Measurements from ENCODE around the gene SLC15A1. TPM values are rescaled to one million over a fixed set of nuclear protein-coding genes. Genes with fewer than 3 reads are reported as not detected.

Gene SLC15A1
- polyA plus RNA-seq, 1 donor from 2014 or later: not detected

GRCh38 chr13:98697791-98698190 is 54.7 kb downstream of the SLC15A1 start:
- Histone ChIP-seq H3K4me2 (ENCODE audit: low read length) (no peak overlapping the region), H3K4me3 (ENCODE audit: low read length) (no peak overlapping the region)
- TF ChIP-seq REST (IDR thresholded peaks at IDR 0.05; ENCODE audit: borderline replicate concordance): peak; percentile 66
- TF ChIP-seq CTCF (IDR thresholded peaks at IDR 0.05; ENCODE audit: poor library complexity, severe bottlenecking): no peak
- no peak for TF ChIP-seq POLR2AphosphoS5 (IDR thresholded peaks at IDR 0.05)

GRCh38 chr13:98693756-98694155 is 58.7 kb downstream of the SLC15A1 start:
- Histone ChIP-seq H3F3A (ENCODE audit: insufficient read depth, low read length, poor library complexity, severe bottlenecking) (no peaks in the 10 kb centered on the region), H3K9ac (ENCODE audit: low read length) (no peak overlapping the region), H3K9me2 (ENCODE audit: insufficient read depth, low read length) (no peaks in the 10 kb centered on the region), H3K36me3 (ENCODE audit: insufficient read depth, low read length) (no peaks in the 10 kb centered on the region), H2AFZ (ENCODE audit: low read depth, low read length) (no peak overlapping the region), H3K9me3 (ENCODE audit: low read length) (no peaks in the 10 kb centered on the region), H3K4me2 (ENCODE audit: low read length) (no peak overlapping the region), H3K27me3 (ENCODE audit: insufficient read depth, low read depth, low read length) (no peaks in the 10 kb centered on the region), H3K79me2 (replicated peaks; ENCODE audit: insufficient read depth, low read length) (no peaks in the 10 kb centered on the region), H4K20me1 (ENCODE audit: insufficient read depth) (no peaks in the 10 kb centered on the region), H3K27ac (ENCODE audit: low read length) (no peak overlapping the region), H3K4me3 (ENCODE audit: low read length) (no peak overlapping the region)
- TF ChIP-seq EP300 (conservative IDR thresholded peaks at IDR 0.05; ENCODE audit: poor library complexity, severe bottlenecking): no peak

More at GRCh38 chr13:98697791-98698190, 54.7 kb downstream of the SLC15A1 start:
- Histone ChIP-seq H3K9ac (ENCODE audit: low read length) (no peak overlapping the region), H3K9me3 (ENCODE audit: low read length) (no peaks in the 10 kb centered on the region), H3F3A (ENCODE audit: insufficient read depth, low read length, poor library complexity, severe bottlenecking) (no peaks in the 10 kb centered on the region), H4K20me1 (ENCODE audit: insufficient read depth) (no peaks in the 10 kb centered on the region), H3K27ac (ENCODE audit: low read length) (no peak overlapping the region), H3K27me3 (ENCODE audit: insufficient read depth, low read depth, low read length) (no peaks in the 10 kb centered on the region), H3K79me2 (replicated peaks; ENCODE audit: insufficient read depth, low read length) (no peaks in the 10 kb centered on the region), H3K9me2 (ENCODE audit: insufficient read depth, low read length) (no peaks in the 10 kb centered on the region), H3K36me3 (ENCODE audit: insufficient read depth, low read length) (no peaks in the 10 kb centered on the region), H2AFZ (ENCODE audit: low read depth, low read length) (no peak overlapping the region)

GRCh38 chr13:98691360-98691759 is 61.1 kb downstream of the SLC15A1 start:
- H2AFZ ChIP-seq (ENCODE audit: low read depth, low read length): no peak overlapping the region
- H3K4me2 ChIP-seq (ENCODE audit: low read length): no peak overlapping the region
- H4K20me1 ChIP-seq (ENCODE audit: insufficient read depth): no peaks in the 10 kb centered on the region
- H3K79me2 ChIP-seq (replicated peaks; ENCODE audit: insufficient read depth, low read length): no peaks in the 10 kb centered on the region
- TF ChIP-seq POLR2AphosphoS5 (IDR thresholded peaks at IDR 0.05): no peak
- TF ChIP-seq EZH2 (IDR thresholded peaks at IDR 0.05; ENCODE audit: borderline replicate concordance, insufficient read depth, low read length, poor library complexity, severe bottlenecking): no peak
- no peak for TF ChIP-seq REST (IDR thresholded peaks at IDR 0.05; ENCODE audit: borderline replicate concordance)
- TF ChIP-seq CTCF (IDR thresholded peaks at IDR 0.05; ENCODE audit: poor library complexity, severe bottlenecking): no peak
- no peak for TF ChIP-seq MXI1 (conservative IDR thresholded peaks at IDR 0.05; ENCODE audit: poor library complexity, severe bottlenecking)
- TF ChIP-seq TAF1 (IDR thresholded peaks at IDR 0.05; ENCODE audit: low read depth): no peak
- TF ChIP-seq EP300 (conservative IDR thresholded peaks at IDR 0.05; ENCODE audit: poor library complexity, severe bottlenecking): no peak
- no peak for TF ChIP-seq SMC3 (conservative IDR thresholded peaks at IDR 0.05; ENCODE audit: poor library complexity)
- TF ChIP-seq RAD21 (conservative IDR thresholded peaks at IDR 0.05): no peak
- H3K9me2 ChIP-seq (ENCODE audit: insufficient read depth, low read length): no peaks in the 10 kb centered on the region
- no peaks in the 10 kb centered on the region for H3K9me3 ChIP-seq (ENCODE audit: low read length)
- no peak overlapping the region for H3K9ac ChIP-seq (ENCODE audit: low read length)
- H3K27ac ChIP-seq (ENCODE audit: low read length): no peak overlapping the region
- no peaks in the 10 kb centered on the region for H3K36me3 ChIP-seq (ENCODE audit: insufficient read depth, low read length)
- no peaks in the 10 kb centered on the region for H3F3A ChIP-seq (ENCODE audit: insufficient read depth, low read length, poor library complexity, severe bottlenecking)
- H3K4me3 ChIP-seq (ENCODE audit: low read length): no peak overlapping the region
- no peaks in the 10 kb centered on the region for H3K27me3 ChIP-seq (ENCODE audit: insufficient read depth, low read depth, low read length)

All from neural cell (in vitro differentiated cells).